CD4-positive, alpha-beta memory T cell (primary cell): ENCODE measurements around the gene TPSB2. TPM values are rescaled to one million over a fixed set of nuclear protein-coding genes. Genes with fewer than 3 reads are reported as not detected.
A peak's percentile ranks its signal among the peaks of the same experiment; 100 is the strongest.

Experiments
- CTCF ChIA-PET: fragments of 350-600 bp; sonication (Branson Sonifier 250); formaldehyde crosslinking; loops from one replicate; lab custom pipeline; 2021; ENCODE audit warnings: inconsistent platforms; ENCODE audit not compliant: partially characterized antibody; lab: Charles Lee
- POLR2A ChIA-PET: fragments of 350-600 bp; sonication (Branson Sonifier 250); formaldehyde crosslinking; loops from one replicate; lab custom pipeline; 2021; ENCODE audit not compliant: partially characterized antibody; lab: Charles Lee
- DNase-seq, 5 donors: peaks; one replicate each; pipeline versions ENCODE4 v3.0.0 to v3.0.0-alpha.2; 2020 to 2022; ENCODE audit warnings: mixed read lengths in 1 of 5
- H3K27ac ChIP-seq: one replicate; pipeline ENCODE4 v1.7.0; 2013; ENCODE audit warnings: low read depth, low read length
- H3K27me3 ChIP-seq: 2 replicates; pipeline ENCODE4 v1.7.0; 2013; ENCODE audit warnings: mild to moderate bottlenecking, low read length, moderate library complexity; ENCODE audit not compliant: insufficient read depth
- H3K36me3 ChIP-seq: 2 replicates; pipeline ENCODE4 v1.7.0; 2013; ENCODE audit warnings: mild to moderate bottlenecking, low read length, moderate library complexity; ENCODE audit not compliant: insufficient read depth
- H3K4me1 ChIP-seq: 2 replicates; pipeline ENCODE4 v1.7.0; 2013; ENCODE audit warnings: mild to moderate bottlenecking, low read length, moderate library complexity; ENCODE audit not compliant: insufficient read depth
- H3K4me3 ChIP-seq, 2 donors: one replicate each; pipeline ENCODE4 v1.7.0; 2013; ENCODE audit warnings: low read length in 2 of 2, mild to moderate bottlenecking in 1 of 2
- H3K9me3 ChIP-seq, 2 donors: one replicate each; pipeline ENCODE4 v1.7.0; 2013; ENCODE audit warnings: low read length in 2 of 2, control low read depth in 1 of 2; ENCODE audit not compliant: control insufficient read depth in 1 of 2
- H3K27ac Mint-ChIP-seq, 7 donors: one replicate each; pipeline ENCODE4 v1.8.0; 2020 to 2021; ENCODE audit warnings: mixed read lengths in 7 of 7, mild to moderate bottlenecking in 6 of 7, inconsistent platforms in 3 of 7, moderate library complexity in 3 of 7
- H3K27me3 Mint-ChIP-seq, 2 donors: one replicate each; pipeline ENCODE4 v1.8.0; 2020 to 2021; ENCODE audit warnings: mixed read lengths in 2 of 2
- H3K36me3 Mint-ChIP-seq, 2 donors: one replicate each; pipeline ENCODE4 v1.8.0; 2020 to 2021; ENCODE audit warnings: mixed read lengths in 2 of 2, inconsistent platforms in 1 of 2, mild to moderate bottlenecking in 1 of 2
- H3K4me1 Mint-ChIP-seq, 4 donors: one replicate each; pipeline ENCODE4 v1.8.0; 2020 to 2021; ENCODE audit warnings: mixed read lengths in 4 of 4, mild to moderate bottlenecking in 1 of 4
- H3K4me3 Mint-ChIP-seq, 8 donors: one replicate each; pipeline ENCODE4 v1.8.0; 2020 to 2021; ENCODE audit warnings: mixed read lengths in 8 of 8, mild to moderate bottlenecking in 7 of 8, moderate library complexity in 6 of 8, inconsistent platforms in 3 of 8
- H3K9me3 Mint-ChIP-seq, 8 donors: one replicate each; pipeline ENCODE4 v1.8.0; 2020 to 2021; ENCODE audit warnings: mixed read lengths in 8 of 8, mild to moderate bottlenecking in 5 of 8, inconsistent platforms in 3 of 8, moderate library complexity in 1 of 8
- intact Hi-C: fragments of 100-400 bp; cut with micrococcal nuclease; formaldehyde crosslinking; loops from one replicate; pipeline ENCODE4 v1.15.1; 2023
- polyA plus RNA-seq, 2 donors: library from polyadenylated mRNA; unstranded; fragments of 300-500 nt; fragmentation: Illumina TruSeq; gene quantifications; one replicate each; pipeline ENCODE4 v1.2.3, GENCODE V29; 2021
- total RNA-seq, 2 experiments: library from RNA; stranded (reverse); gene quantifications; one replicate each; pipeline ENCODE4 v1.2.3, GENCODE V29; 2021

The TPSB2 gene
- total and polyA plus RNA-seq, 4 experiments from 2014 or later = not detected

- no peaks in the 10 kb centered on the region for H3K36me3 ChIP-seq
- H3K27me3 ChIP-seq = no peaks in the 10 kb centered on the region
- no peaks in the 10 kb centered on the region for H3K9me3 ChIP-seq
- intact Hi-C loops = no loop called here
- Mint-ChIP-seq H3K36me3 (no peaks in the 10 kb centered on the region), H3K9me3 (no peaks in the 10 kb centered on the region), H3K4me1 (peaks cover 0 to 4% (median 0%) of the 10 kb centered on the region in 4 donors), H3K4me3 (no peak overlapping the region), H3K27ac (no peak overlapping the region), H3K27me3 (peaks cover 0 to 2% of the 10 kb centered on the region in 2 donors)
- no peak overlapping the region for H3K4me3 ChIP-seq
- no peak overlapping the region for H3K27ac ChIP-seq
- ChIA-PET POLR2A (no interaction called here), CTCF (no interaction called here)
- H3K4me1 ChIP-seq = no peaks in the 10 kb centered on the region
- DNase-seq = no peak
Measured at GRCh38 chr16:1211451-1212268, 18.3 kb downstream of the TPSB2 start.

GRCh38 chr16:1210461-1210860, 19.5 kb downstream of the TPSB2 start:
- H3K4me3 ChIP-seq = no peak overlapping the region
- no peak for DNase-seq
- CTCF ChIA-PET = no interaction called here
- H3K27me3 ChIP-seq = no peaks in the 10 kb centered on the region
- Mint-ChIP-seq H3K36me3 (no peaks in the 10 kb centered on the region), H3K27me3 (peaks cover 0 to 2% of the 10 kb centered on the region in 2 donors), H3K9me3 (no peaks in the 10 kb centered on the region), H3K4me1 (peaks cover 0 to 4% (median 0%) of the 10 kb centered on the region in 4 donors), H3K4me3 (no peak overlapping the region), H3K27ac (no peak overlapping the region)
- intact Hi-C loops = no loop called here
- no peaks in the 10 kb centered on the region for H3K4me1 ChIP-seq
- no peak overlapping the region for H3K27ac ChIP-seq
- H3K9me3 ChIP-seq = no peaks in the 10 kb centered on the region
- POLR2A ChIA-PET = no interaction called here
- no peaks in the 10 kb centered on the region for H3K36me3 ChIP-seq

GRCh38 chr16:1209081-1209480, 20.9 kb downstream of the TPSB2 start:
- no peak overlapping the region for H3K27ac Mint-ChIP-seq
- no peaks in the 10 kb centered on the region for H3K36me3 ChIP-seq
- no peaks in the 10 kb centered on the region for H3K9me3 Mint-ChIP-seq
- H3K4me1 ChIP-seq = no peaks in the 10 kb centered on the region
- H3K27ac ChIP-seq = no peak overlapping the region
- ChIA-PET CTCF (no interaction called here), POLR2A (no interaction called here)
- no peak overlapping the region for H3K4me3 ChIP-seq
- intact Hi-C loops = no loop called here
- H3K27me3 ChIP-seq = no peaks in the 10 kb centered on the region
- peaks cover 0 to 4% (median 0%) of the 10 kb centered on the region in 4 donors for H3K4me1 Mint-ChIP-seq
- H3K9me3 ChIP-seq = no peaks in the 10 kb centered on the region
- peaks cover 0 to 2% of the 10 kb centered on the region in 2 donors for H3K27me3 Mint-ChIP-seq
- DNase-seq = no peak
- H3K36me3 Mint-ChIP-seq = no peaks in the 10 kb centered on the region
- H3K4me3 Mint-ChIP-seq = no peak overlapping the region

GRCh38 chr16:1208239-1208830, 21.6 kb downstream of the TPSB2 start:
- POLR2A ChIA-PET = no interaction called here

GRCh38 chr16:1206786-1207185, 23.2 kb downstream of the TPSB2 start:
- POLR2A ChIA-PET = no interaction called here
- no peaks in the 10 kb centered on the region for H3K4me1 ChIP-seq
- H3K9me3 ChIP-seq = no peaks in the 10 kb centered on the region
- H3K27me3 Mint-ChIP-seq = peaks cover 0 to 2% of the 10 kb centered on the region in 2 donors
- no peaks in the 10 kb centered on the region for H3K36me3 Mint-ChIP-seq
- no peak overlapping the region for H3K27ac Mint-ChIP-seq
- H3K36me3 ChIP-seq = no peaks in the 10 kb centered on the region
- intact Hi-C loops = no loop called here
- H3K4me1 Mint-ChIP-seq = peaks cover 0 to 4% (median 0%) of the 10 kb centered on the region in 4 donors
- DNase-seq = peak; percentile 6 to 49 (median 38)
- peak overlapping the region in 6 of 8 donors; percentile 20 to 77 (median 52) for H3K4me3 Mint-ChIP-seq
- CTCF ChIA-PET = no interaction called here
- no peak overlapping the region for H3K27ac ChIP-seq
- H3K4me3 ChIP-seq = no peak overlapping the region
- no peaks in the 10 kb centered on the region for H3K27me3 ChIP-seq
- no peaks in the 10 kb centered on the region for H3K9me3 Mint-ChIP-seq

More at GRCh38 chr16:1208239-1208830, 21.6 kb downstream of the TPSB2 start:
- Mint-ChIP-seq H3K27ac (peak overlapping the region in 3 of 7 donors; percentile 6 to 88 (median 24)), H3K36me3 (no peaks in the 10 kb centered on the region), H3K27me3 (peaks cover 0 to 2% of the 10 kb centered on the region in 2 donors), H3K9me3 (no peaks in the 10 kb centered on the region), H3K4me3 (peak overlapping the region; percentile 37 to 82 (median 71)), H3K4me1 (peaks cover 0 to 4% (median 0%) of the 10 kb centered on the region in 4 donors)
- intact Hi-C loops = no loop called here
- Histone ChIP-seq H3K4me3 (no peak overlapping the region), H3K4me1 (no peaks in the 10 kb centered on the region), H3K27ac (no peak overlapping the region), H3K27me3 (no peaks in the 10 kb centered on the region), H3K9me3 (no peaks in the 10 kb centered on the region), H3K36me3 (no peaks in the 10 kb centered on the region)
- DNase-seq = peak in 2 of 5 donors; percentile 16 to 19
- CTCF ChIA-PET = interaction anchor here (0.9 kb wide), 1 partner anchor 14 kb away, joined by 3 read pairs; no protein-coding TSS in a partner anchor

GRCh38 chr16:1206326-1206725, 23.7 kb downstream of the TPSB2 start:
- Mint-ChIP-seq H3K4me3 (no peak overlapping the region), H3K27ac (no peak overlapping the region), H3K36me3 (no peaks in the 10 kb centered on the region), H3K9me3 (no peaks in the 10 kb centered on the region), H3K4me1 (peaks cover 0 to 4% (median 0%) of the 10 kb centered on the region in 4 donors), H3K27me3 (peaks cover 0 to 2% of the 10 kb centered on the region in 2 donors)
- Histone ChIP-seq H3K27ac (no peak overlapping the region), H3K4me3 (no peak overlapping the region), H3K36me3 (no peaks in the 10 kb centered on the region), H3K4me1 (no peaks in the 10 kb centered on the region), H3K27me3 (no peaks in the 10 kb centered on the region), H3K9me3 (no peaks in the 10 kb centered on the region)
- POLR2A ChIA-PET = no interaction called here
- intact Hi-C loops = no loop called here
- DNase-seq = no peak
- CTCF ChIA-PET = no interaction called here

- no peak for DNase-seq
Measured at GRCh38 chr16:1204933-1205332, 25.1 kb downstream of the TPSB2 start.

More at GRCh38 chr16:1204933-1205332, 25.1 kb downstream of the TPSB2 start:
- Mint-ChIP-seq H3K36me3 (no peaks in the 10 kb centered on the region), H3K4me3 (no peak overlapping the region), H3K27me3 (peaks cover 0 to 2% of the 10 kb centered on the region in 2 donors), H3K9me3 (no peaks in the 10 kb centered on the region), H3K4me1 (peaks cover 0 to 4% (median 0%) of the 10 kb centered on the region in 4 donors), H3K27ac (no peak overlapping the region)
- intact Hi-C loops = no loop called here
- ChIA-PET CTCF (no interaction called here), POLR2A (no interaction called here)
- no peaks in the 10 kb centered on the region for H3K36me3 ChIP-seq
- no peaks in the 10 kb centered on the region for H3K4me1 ChIP-seq
- H3K27me3 ChIP-seq = no peaks in the 10 kb centered on the region
- H3K4me3 ChIP-seq = no peak overlapping the region
- H3K9me3 ChIP-seq = no peaks in the 10 kb centered on the region
- H3K27ac ChIP-seq = no peak overlapping the region
